Psoas muscle (tissue), 8 donors: ENCODE measurements around the gene XG. TPM values are rescaled to one million over a fixed set of nuclear protein-coding genes. Genes with fewer than 3 reads are reported as not detected.
"Not testable (repeated sequence)": the region's sequence is repeated elsewhere in the genome, so short reads cannot be mapped to it uniquely, and the experiment has no call there.

ENCODE experiments used
- ATAC-seq, 4 donors: fragments of 200-7000 bp; cut with Tn5 transposase; one replicate each; pipeline ENCODE4 v1.9.1; 2020; ENCODE audit warnings: moderate library complexity in 3 of 4, mild to moderate bottlenecking in 2 of 4
- DNase-seq, 2 donors: peaks; one replicate each; pipeline ENCODE4 v3.0.0-alpha.2; 2020
- H3K27ac ChIP-seq: fragments of 200-600 bp; one replicate; pipeline ENCODE4 v1.8.0; 2022
- H3K27me3 ChIP-seq, 3 donors: fragments of 200-600 bp in 1 of 3; one replicate each; pipeline versions ENCODE4 v1.6.1 to v1.8.0; 2013 to 2022; ENCODE audit warnings: low read length in 2 of 3, mild to moderate bottlenecking in 2 of 3, moderate library complexity in 1 of 3; ENCODE audit not compliant: insufficient read depth in 3 of 3
- H3K36me3 ChIP-seq, 2 donors: fragments of 200-600 bp in 1 of 2; one replicate each; pipeline versions ENCODE4 v1.6.1 to v1.8.0; 2013 to 2022; ENCODE audit warnings: low read depth in 1 of 2, mild to moderate bottlenecking in 1 of 2, moderate library complexity in 1 of 2; ENCODE audit not compliant: insufficient read depth in 1 of 2
- H3K4me1 ChIP-seq: fragments of 200-600 bp; one replicate; pipeline ENCODE4 v1.8.0; 2022
- H3K4me3 ChIP-seq: fragments of 200-600 bp; one replicate; pipeline ENCODE4 v1.8.0; 2022; ENCODE audit warnings: mild to moderate bottlenecking
- H3K9me3 ChIP-seq: fragments of 200-600 bp; one replicate; pipeline ENCODE4 v1.8.0; 2022
- WGBS, 3 donors: extraction: QIAGEN DNeasy Blood & Tissue Kit; methylation state at CpG; one replicate each; pipeline versions ENCODE4 v1.1.6 to v1.1.7; 2013; 5-methylcytosine and 5-hydroxymethylcytosine counted together
- intact Hi-C, 2 donors: fragments of 100-400 bp; cut with DNase I; formaldehyde crosslinking; loops; one replicate each; pipeline versions ENCODE4 v1.11.0 to v1.14.2; 2022
- polyA plus RNA-seq, 3 donors: library from polyadenylated mRNA; stranded (reverse); fragments of 200-250 nt; gene quantifications; one replicate each; pipeline ENCODE4 v1.2.3, GENCODE V29; 2013
- total RNA-seq, 4 donors: library from RNA; stranded (reverse); fragmentation: NEBNext Ultra II Directional in 2 of 4; extraction: Animal tissue kit (Norgen Biotek cat#: 25700) in 2 of 4; gene quantifications; one replicate each; pipeline versions ENCODE4 v1.2.1 to v1.2.4, GENCODE V29; 2021 to 2023
- TF ChIP-seq, protein P1 (sequence below): fragments of 200-600 bp; IDR thresholded peaks from one replicate; pipeline ENCODE4 v1.8.0; 2022; ENCODE audit warnings: antibody characterized with exemption
- donor health status: healthy with polysubstance abuse.
- donor health status: DM: no; HTN: no; CAD: no; lungs with moderate emphysema.
- donor health status: Bipolar disorder and iron deficiency.
- donor health status: healthy.
- donor health status: DM: yes; HTN: yes; CAD: no.
- donor health status: DM: no; HTN: no; CAD: no.
- donor health status: DM: no; HTN: no; CAD: no.
- donor health status: DM: yes; HTN: yes; CAD: no.

The XG gene
- total and polyA plus RNA-seq, 7 donors: 0.29 to 3.5 (median 0.52) TPM

DNA sequence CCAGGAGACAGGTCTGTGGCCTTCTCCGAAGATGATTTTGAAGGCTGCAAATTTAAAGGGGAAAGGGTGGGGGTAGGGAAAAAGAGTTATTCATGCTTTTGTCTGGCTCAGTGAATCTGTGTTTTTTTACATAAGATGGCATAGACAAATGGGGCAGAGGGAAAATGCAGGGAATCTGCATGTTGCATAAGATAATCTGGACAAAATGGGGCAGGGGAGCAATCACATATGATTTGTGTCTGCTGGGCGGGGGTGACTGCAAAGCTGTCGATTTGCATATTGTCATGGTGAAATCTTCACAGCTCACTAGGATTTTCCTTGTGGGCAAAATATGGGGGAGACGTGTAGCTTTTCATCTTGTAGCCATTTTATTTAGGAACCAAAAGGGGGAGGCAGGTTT, 47.5 kb downstream of the XG start:
- H3K36me3 ChIP-seq: no peaks in the 10 kb centered on the region
- no peaks in the 10 kb centered on the region for H3K9me3 ChIP-seq
- no peak overlapping the region for H3K4me3 ChIP-seq
- 45 to 51% (median 50%) methylated on average over 4 of the region's 4 CpGs for WGBS, 3 donors
- H3K27ac ChIP-seq: no peak overlapping the region
- H3K27me3 ChIP-seq: peaks cover 0 to 3% (median 0%) of the 10 kb centered on the region in 3 donors
- intact Hi-C loops: no loop called here
- TF ChIP-seq, protein P1, sequence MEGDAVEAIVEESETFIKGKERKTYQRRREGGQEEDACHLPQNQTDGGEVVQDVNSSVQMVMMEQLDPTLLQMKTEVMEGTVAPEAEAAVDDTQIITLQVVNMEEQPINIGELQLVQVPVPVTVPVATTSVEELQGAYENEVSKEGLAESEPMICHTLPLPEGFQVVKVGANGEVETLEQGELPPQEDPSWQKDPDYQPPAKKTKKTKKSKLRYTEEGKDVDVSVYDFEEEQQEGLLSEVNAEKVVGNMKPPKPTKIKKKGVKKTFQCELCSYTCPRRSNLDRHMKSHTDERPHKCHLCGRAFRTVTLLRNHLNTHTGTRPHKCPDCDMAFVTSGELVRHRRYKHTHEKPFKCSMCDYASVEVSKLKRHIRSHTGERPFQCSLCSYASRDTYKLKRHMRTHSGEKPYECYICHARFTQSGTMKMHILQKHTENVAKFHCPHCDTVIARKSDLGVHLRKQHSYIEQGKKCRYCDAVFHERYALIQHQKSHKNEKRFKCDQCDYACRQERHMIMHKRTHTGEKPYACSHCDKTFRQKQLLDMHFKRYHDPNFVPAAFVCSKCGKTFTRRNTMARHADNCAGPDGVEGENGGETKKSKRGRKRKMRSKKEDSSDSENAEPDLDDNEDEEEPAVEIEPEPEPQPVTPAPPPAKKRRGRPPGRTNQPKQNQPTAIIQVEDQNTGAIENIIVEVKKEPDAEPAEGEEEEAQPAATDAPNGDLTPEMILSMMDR: no peak
- DNase-seq (no peak), ATAC-seq (no peak)
- H3K4me1 ChIP-seq: no peaks in the 10 kb centered on the region

- ATAC-seq, DNase-seq, H3K27ac ChIP-seq, H3K4me1 ChIP-seq, H3K9me3 ChIP-seq, H3K27me3 ChIP-seq, intact Hi-C loops, H3K36me3 ChIP-seq, H3K4me3 ChIP-seq: not testable (repeated sequence)
- WGBS, 3 donors: 70 to 75% (median 73%) methylated on average over 5 of the region's 5 CpGs
These were observed 48.1 kb downstream of the XG start for GRCh38 chrX:2799980-2800379.

DNA sequence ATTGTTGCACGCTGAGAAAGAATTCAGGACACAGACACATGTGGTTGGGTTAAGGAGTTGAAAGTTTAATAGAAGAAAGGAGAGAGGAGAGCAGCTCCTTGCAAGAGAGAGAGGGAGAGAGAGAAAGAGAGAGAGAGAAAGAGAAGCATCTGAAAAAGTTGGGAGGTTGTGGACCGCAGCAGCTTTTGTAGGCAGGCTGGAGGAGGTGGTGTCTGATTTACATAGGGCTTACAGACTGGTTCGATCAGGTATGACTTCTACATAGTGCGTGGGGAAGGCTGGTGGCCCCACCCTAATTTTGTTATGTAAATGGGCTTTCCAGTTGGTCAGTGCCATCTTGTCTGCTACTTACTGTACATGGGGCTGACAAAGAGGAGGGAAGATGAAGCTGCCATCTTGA, 49.4 kb downstream of the XG start:
- no peaks in the 10 kb centered on the region for H3K36me3 ChIP-seq
- no peak overlapping the region for H3K27ac ChIP-seq
- no peaks in the 10 kb centered on the region for H3K9me3 ChIP-seq
- DNase-seq (no peak), ATAC-seq (no peak)
- TF ChIP-seq, protein P1: no peak
- no peaks in the 10 kb centered on the region for H3K4me1 ChIP-seq
- peaks cover 0 to 3% (median 0%) of the 10 kb centered on the region in 3 donors for H3K27me3 ChIP-seq
- WGBS, 3 donors: 88 to 91% (median 89%) methylated on average over 4 of the region's 4 CpGs
- intact Hi-C loops: no loop called here
- no peak overlapping the region for H3K4me3 ChIP-seq

- H3K4me1 ChIP-seq, H3K27me3 ChIP-seq, ATAC-seq, H3K27ac ChIP-seq, intact Hi-C loops, DNase-seq, H3K9me3 ChIP-seq, H3K36me3 ChIP-seq, H3K4me3 ChIP-seq: not testable (repeated sequence)
- WGBS, 3 donors: 71 to 76% (median 76%) methylated on average over 17 to 18 of the region's 18 CpGs
These were observed 50.7 kb downstream of the XG start for GRCh38 chrX:2802376-2803090.

- ATAC-seq, H3K27ac ChIP-seq, H3K36me3 ChIP-seq, intact Hi-C loops, DNase-seq, H3K27me3 ChIP-seq, H3K4me3 ChIP-seq, H3K4me1 ChIP-seq, H3K9me3 ChIP-seq: not testable (repeated sequence)
- WGBS, 3 donors: 78 to 88% (median 81%) methylated on average over 7 to 8 of the region's 8 CpGs
These were observed 51.6 kb downstream of the XG start for GRCh38 chrX:2803486-2803885.

DNA sequence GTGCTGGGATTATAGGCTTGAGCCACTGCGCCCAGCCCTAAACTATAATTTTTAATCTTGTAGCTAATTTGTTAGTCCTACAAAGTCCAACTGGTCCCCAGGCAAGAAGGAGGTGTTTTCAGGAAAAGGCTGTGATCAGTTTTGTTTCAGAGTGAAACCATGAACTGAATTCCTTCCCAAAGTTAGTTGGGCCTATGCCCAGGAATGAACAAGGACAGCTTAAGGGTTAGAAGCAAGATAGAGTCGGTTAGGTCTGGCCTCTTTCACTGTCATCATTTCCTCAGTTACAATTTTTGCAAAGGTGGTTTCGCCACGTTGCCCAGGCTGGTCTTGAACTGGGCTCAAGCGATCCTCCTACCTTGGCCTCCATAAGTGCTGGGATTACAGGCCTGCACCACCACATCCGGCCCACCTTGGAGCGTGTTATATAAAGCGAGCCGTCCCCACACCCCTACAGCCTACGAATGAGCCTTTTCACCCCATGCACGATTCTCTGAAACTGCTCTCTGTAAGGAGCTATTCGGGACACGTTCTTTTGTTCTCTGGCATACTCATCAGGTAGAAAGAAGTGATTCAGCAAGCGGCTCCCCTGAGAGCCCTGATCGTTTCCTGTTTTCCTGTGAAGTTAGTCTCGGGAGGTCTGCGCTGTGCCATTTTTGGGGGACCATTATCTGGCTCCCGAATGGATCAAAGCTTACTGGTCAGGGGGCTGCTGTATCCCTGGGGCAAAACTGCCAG, 52.4 kb downstream of the XG start:
- H3K27me3 ChIP-seq, intact Hi-C loops, H3K4me3 ChIP-seq, H3K4me1 ChIP-seq, H3K9me3 ChIP-seq, H3K36me3 ChIP-seq: not testable (repeated sequence)
- DNase-seq (peak in 1 of 2 donors; percentile 41), ATAC-seq (peak in 3 of 4 donors; percentile 26 to 50 (median 46))
- peak overlapping the region; percentile 16 for H3K27ac ChIP-seq
- 53 to 65% (median 63%) methylated on average over 12 to 18 of the region's 18 CpGs for WGBS, 3 donors

DNA sequence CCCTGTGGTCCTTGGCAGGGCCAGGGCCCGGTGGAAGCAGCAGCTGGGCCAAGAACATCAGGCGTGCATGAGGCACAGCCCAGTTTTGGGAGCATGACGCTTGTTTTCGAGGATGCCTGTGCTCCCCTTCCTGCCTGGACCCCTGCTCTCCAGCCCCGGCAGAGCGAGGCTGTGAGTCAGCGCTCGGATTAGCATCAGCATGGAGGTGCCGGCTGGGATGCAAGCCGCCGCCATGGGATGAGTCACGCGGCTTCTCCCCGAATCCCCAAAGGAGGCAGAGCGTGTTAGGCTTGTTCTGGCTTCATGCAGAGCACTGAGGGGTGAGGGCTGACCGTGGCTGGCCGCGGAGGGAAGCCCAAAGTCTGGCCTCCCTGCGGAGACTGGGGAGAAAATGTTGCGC, 53.0 kb downstream of the XG start:
- H3K27me3 ChIP-seq, H3K36me3 ChIP-seq, H3K4me1 ChIP-seq, H3K4me3 ChIP-seq, intact Hi-C loops, H3K9me3 ChIP-seq: not testable (repeated sequence)
- ATAC-seq (peak; percentile 48 to 83 (median 76)), DNase-seq (peak; percentile 75 to 83)
- H3K27ac ChIP-seq: peak overlapping the region; percentile 16
- WGBS, 3 donors: 32 to 33% (median 33%) methylated on average over 13 to 20 of the region's 20 CpGs
